Skin of body (tissue), 2 donors: ENCODE results near the gene ZNF358. TPM values are rescaled to one million over a fixed set of nuclear protein-coding genes. Genes with fewer than 3 reads are reported as not detected.

Experiments used
- DNase-seq: peaks from one replicate; lab custom pipeline; 2025; lab: John Stamatoyannopoulos, UW
- total RNA-seq: library from RNA; depleted of rRNA; stranded (reverse); fragments of >200 nt; gene quantifications from one replicate; pipeline ENCODE4 v1.2.3, GENCODE V29; 2014

The ZNF358 gene
- total RNA-seq, 1 donor from 2014 or later, result 7.4 TPM

GRCh38 chr19:7488736-7489353 is 27.1 kb upstream of the ZNF358 start, which contains the start of gene PEX11G:
TSS of gene PEX11G (minus strand) at chr19:7489035. CDS start at chr19:7489010, 25 bp downstream.
- peak; percentile 79 for DNase-seq

- DNase-seq, result no peak
Observed at GRCh38 chr19:7489609-7490044, 26.3 kb upstream of the ZNF358 start.

GRCh38 chr19:7492142-7492541 is 23.8 kb upstream of the ZNF358 start:
- DNase-seq, result no peak

GRCh38 chr19:7492558-7492957 is 23.3 kb upstream of the ZNF358 start:
- no peak for DNase-seq

- no peak for DNase-seq
Observed at GRCh38 chr19:7494416-7495098, 21.3 kb upstream of the ZNF358 start.

GRCh38 chr19:7497292-7497691 is 18.6 kb upstream of the ZNF358 start:
- DNase-seq, result no peak

GRCh38 chr19:7500811-7501450 is 15.0 kb upstream of the ZNF358 start:
- DNase-seq, result no peak

- no peak for DNase-seq
Observed at GRCh38 chr19:7502552-7502951, 13.4 kb upstream of the ZNF358 start.

- no peak for DNase-seq
Observed at GRCh38 chr19:7504684-7505083, 11.2 kb upstream of the ZNF358 start.

GRCh38 chr19:7505288-7505681 is 10.6 kb upstream of the ZNF358 start:
- no peak for DNase-seq

GRCh38 chr19:7505682-7506384 is 10.1 kb upstream of the ZNF358 start:
- no peak for DNase-seq

GRCh38 chr19:7506385-7507328 is 9.2 kb upstream of the ZNF358 start:
- DNase-seq, result no peak

GRCh38 chr19:7507884-7508283 is 8.0 kb upstream of the ZNF358 start:
- DNase-seq, result no peak

- no peak for DNase-seq
Observed at GRCh38 chr19:7509625-7510024, 6.3 kb upstream of the ZNF358 start.

GRCh38 chr19:7512400-7512851 is 3.5 kb upstream of the ZNF358 start:
- DNase-seq, result no peak

GRCh38 chr19:7513809-7514642 is 1.9 kb upstream of the ZNF358 start:
- no peak for DNase-seq

- no peak for DNase-seq
Observed at GRCh38 chr19:7515110-7515644, 726 bp upstream of the ZNF358 start.

- no peak for DNase-seq
Observed at GRCh38 chr19:7516333-7516732, 430 bp downstream of the ZNF358 start.

GRCh38 chr19:7516878-7517277 is 975 bp downstream of the ZNF358 start:
- no peak for DNase-seq
